Sigmoid colon (tissue), 7 donors: ENCODE measurements around the gene PRDM13. TPM values are rescaled to one million over a fixed set of nuclear protein-coding genes. Genes with fewer than 3 reads are reported as not detected.
A peak's percentile ranks its signal among the peaks of the same experiment; 100 is the strongest.
"Not testable (repeated sequence)": the region's sequence is repeated elsewhere in the genome, so short reads cannot be mapped to it uniquely, and the experiment has no call there.

Experiments used
- DNase-seq: peaks from one replicate; pipeline ENCODE4 v3.0.0-alpha.2; 2019
- H3K27ac ChIP-seq, 4 donors: fragments of 200-600 bp; sonication (generic); one replicate each; pipeline ENCODE4 v1.5.1; 2016 to 2019; ENCODE audit warnings: mild to moderate bottlenecking in 1 of 4
- H3K27me3 ChIP-seq, 3 donors: fragments of 200-600 bp; sonication (generic); one replicate each; pipeline ENCODE4 v1.5.1; 2019; ENCODE audit warnings: mild to moderate bottlenecking in 1 of 3
- H3K36me3 ChIP-seq, 4 donors: fragments of 200-600 bp; sonication (generic); one replicate each; pipeline ENCODE4 v1.5.1; 2016 to 2019
- H3K4me1 ChIP-seq, 4 donors: fragments of 200-600 bp; sonication (generic); one replicate each; pipeline ENCODE4 v1.5.1; 2017 to 2019
- H3K4me3 ChIP-seq, 4 donors: fragments of 200-600 bp; sonication (generic); one replicate each; pipeline ENCODE4 v1.5.1; 2017 to 2019; ENCODE audit warnings: mild to moderate bottlenecking in 2 of 4, moderate library complexity in 1 of 4
- H3K9me3 ChIP-seq, 4 donors: fragments of 200-600 bp in 3 of 4; sonication (generic) in 3 of 4; one replicate each; pipeline versions ENCODE4 v1.5.1 to v1.6.1; 2013 to 2019
- EP300 ChIP-seq, 4 donors: sonication (generic); formaldehyde crosslinking; IDR thresholded peaks; one replicate each; pipeline ENCODE4 v1.6.1; 2017; ENCODE audit warnings: antibody characterized with exemption in 4 of 4
- POLR2A ChIP-seq, 2 donors: fragments of 450-650 bp; IDR thresholded peaks; one replicate each; pipeline ENCODE4 v1.6.1; 2016; ENCODE audit warnings: antibody characterized with exemption in 2 of 2, mild to moderate bottlenecking in 2 of 2, moderate library complexity in 2 of 2
- POLR2AphosphoS5 ChIP-seq, 4 donors: sonication (generic); formaldehyde crosslinking; IDR thresholded peaks; one replicate each; pipeline ENCODE4 v1.6.1; 2017; ENCODE audit warnings: antibody characterized with exemption in 4 of 4
- whole genome bisulfite sequencing, 2 donors: extraction: QIAGEN DNeasy Blood & Tissue Kit; methylation state at CpG; one replicate each; pipeline ENCODE4 v1.1.7; 2013; 5-methylcytosine and 5-hydroxymethylcytosine counted together
- intact Hi-C: fragments of 100-400 bp; cut with DNase I; formaldehyde crosslinking; loops from one replicate; pipeline ENCODE4 v1.15.1; 2023
- polyA plus RNA-seq, 3 donors: library from polyadenylated mRNA; stranded (reverse); fragments of 200-250 nt; gene quantifications; one replicate each; pipeline ENCODE4 v1.2.3, GENCODE V29; 2013
- total RNA-seq, 4 donors: library from RNA; depleted of rRNA; stranded (reverse); fragments of >200 nt; gene quantifications; one replicate each; pipeline ENCODE4 v1.1.0, GENCODE V29; 2016
- TF ChIP-seq, protein P1 (sequence below), 4 experiments: fragments of 450-650 bp in 3 of 4; fragments of 200-600 bp in 1 of 4; IDR thresholded peaks; one replicate each; pipeline ENCODE4 v1.5.1; 2016 to 2019; ENCODE audit warnings: antibody characterized with exemption in 4 of 4, mild to moderate bottlenecking in 3 of 4, moderate library complexity in 2 of 4
- donor health status: healthy with polysubstance abuse.
- donor health status: Bipolar disorder and iron deficiency.
- donor health status: healthy.

PRDM13 gene
- total and polyA plus RNA-seq, 7 donors: not detected

DNA sequence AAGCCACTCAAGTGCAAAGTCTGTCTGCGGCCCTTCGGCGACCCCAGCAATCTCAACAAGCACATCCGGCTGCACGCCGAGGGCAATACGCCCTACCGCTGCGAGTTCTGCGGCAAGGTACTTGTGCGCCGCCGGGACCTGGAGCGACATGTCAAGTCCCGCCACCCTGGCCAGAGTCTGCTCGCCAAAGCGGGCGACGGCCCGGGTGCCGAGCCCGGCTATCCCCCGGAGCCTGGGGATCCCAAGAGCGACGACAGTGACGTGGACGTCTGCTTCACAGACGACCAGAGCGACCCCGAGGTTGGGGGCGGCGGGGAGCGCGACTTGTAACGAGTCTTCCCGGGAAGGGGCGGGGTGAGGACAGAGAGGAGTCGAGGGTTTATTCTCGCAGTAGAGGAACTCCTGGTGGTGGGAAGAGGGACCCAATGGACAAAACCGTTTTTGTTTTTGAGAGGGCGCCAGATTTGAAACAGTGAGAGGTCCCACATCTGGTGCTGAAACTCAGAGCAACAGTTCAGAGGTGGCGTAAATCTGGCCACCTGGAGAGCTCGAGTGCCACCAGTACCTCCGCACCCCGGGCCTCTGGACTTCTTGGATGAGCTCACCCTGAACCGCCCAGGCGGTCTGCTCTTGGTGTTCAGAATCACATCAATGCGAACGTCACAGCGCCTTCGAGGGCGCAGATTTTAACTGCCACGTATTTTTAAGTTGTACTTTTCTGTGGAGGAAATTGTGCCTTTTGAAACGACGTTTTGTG, 8.0 kb downstream of the PRDM13 start:
- intact Hi-C loops: loop anchor here (5.0 kb wide), 1 partner anchor 97 kb away; the partner anchor contains the start of gene USP45
- Histone ChIP-seq H3K4me3 (peak overlapping the region in 3 of 4 donors; percentile 45 to 53 (median 51)), H3K9me3 (no peaks in the 10 kb centered on the region), H3K36me3 (no peaks in the 10 kb centered on the region), H3K27ac (no peak overlapping the region), H3K27me3 (peaks cover 38 to 100% (median 98%) of the 10 kb centered on the region in 3 donors), H3K4me1 (peaks cover 0 to 34% (median 27%) of the 10 kb centered on the region in 4 donors)
- TF ChIP-seq, protein P1, sequence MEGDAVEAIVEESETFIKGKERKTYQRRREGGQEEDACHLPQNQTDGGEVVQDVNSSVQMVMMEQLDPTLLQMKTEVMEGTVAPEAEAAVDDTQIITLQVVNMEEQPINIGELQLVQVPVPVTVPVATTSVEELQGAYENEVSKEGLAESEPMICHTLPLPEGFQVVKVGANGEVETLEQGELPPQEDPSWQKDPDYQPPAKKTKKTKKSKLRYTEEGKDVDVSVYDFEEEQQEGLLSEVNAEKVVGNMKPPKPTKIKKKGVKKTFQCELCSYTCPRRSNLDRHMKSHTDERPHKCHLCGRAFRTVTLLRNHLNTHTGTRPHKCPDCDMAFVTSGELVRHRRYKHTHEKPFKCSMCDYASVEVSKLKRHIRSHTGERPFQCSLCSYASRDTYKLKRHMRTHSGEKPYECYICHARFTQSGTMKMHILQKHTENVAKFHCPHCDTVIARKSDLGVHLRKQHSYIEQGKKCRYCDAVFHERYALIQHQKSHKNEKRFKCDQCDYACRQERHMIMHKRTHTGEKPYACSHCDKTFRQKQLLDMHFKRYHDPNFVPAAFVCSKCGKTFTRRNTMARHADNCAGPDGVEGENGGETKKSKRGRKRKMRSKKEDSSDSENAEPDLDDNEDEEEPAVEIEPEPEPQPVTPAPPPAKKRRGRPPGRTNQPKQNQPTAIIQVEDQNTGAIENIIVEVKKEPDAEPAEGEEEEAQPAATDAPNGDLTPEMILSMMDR (IDR thresholded peaks at IDR 0.05): no peak
- TF ChIP-seq POLR2A (IDR thresholded peaks at IDR 0.05): no peak
- TF ChIP-seq EP300 (IDR thresholded peaks at IDR 0.05): no peak
- no peak for TF ChIP-seq POLR2AphosphoS5 (IDR thresholded peaks at IDR 0.05)
- WGBS, 2 donors: 3 to 5% methylated on average over 55 of the region's 55 CpGs
- no peak for DNase-seq

DNA sequence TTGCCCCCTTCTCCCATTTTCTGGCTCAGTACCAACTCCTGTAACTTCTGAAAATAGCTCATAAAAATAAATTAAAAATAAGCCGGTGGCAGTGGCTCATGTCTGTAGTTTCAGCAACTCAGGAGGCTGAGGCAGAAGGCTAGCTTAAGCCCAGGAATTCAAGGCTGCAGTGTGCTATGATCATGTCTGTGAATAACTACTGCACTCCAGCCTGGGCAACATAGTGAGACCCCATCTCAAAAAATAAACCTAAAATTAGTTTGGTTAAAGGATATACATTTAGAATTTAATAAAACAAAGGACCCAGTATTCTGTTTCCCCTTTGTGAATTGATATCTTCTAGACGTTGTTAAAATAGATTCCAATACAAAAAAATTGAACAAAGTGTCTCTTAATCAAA, 10.5 kb downstream of the PRDM13 start:
- DNase-seq: no peak
- Histone ChIP-seq H3K4me1 (peaks cover 0 to 34% (median 27%) of the 10 kb centered on the region in 4 donors), H3K27ac (no peak overlapping the region), H3K9me3 (no peaks in the 10 kb centered on the region), H3K27me3 (peaks cover 36 to 97% (median 91%) of the 10 kb centered on the region in 3 donors), H3K36me3 (no peaks in the 10 kb centered on the region), H3K4me3 (no peak overlapping the region)
- no peak for TF ChIP-seq POLR2A (IDR thresholded peaks at IDR 0.05)
- no peak for TF ChIP-seq POLR2AphosphoS5 (IDR thresholded peaks at IDR 0.05)
- TF ChIP-seq, protein P1 (IDR thresholded peaks at IDR 0.05): no peak
- TF ChIP-seq EP300 (IDR thresholded peaks at IDR 0.05): no peak
- intact Hi-C loops: no loop called here
- 45 to 63% methylated on average over 2 of the region's 2 CpGs for WGBS, 2 donors

DNA sequence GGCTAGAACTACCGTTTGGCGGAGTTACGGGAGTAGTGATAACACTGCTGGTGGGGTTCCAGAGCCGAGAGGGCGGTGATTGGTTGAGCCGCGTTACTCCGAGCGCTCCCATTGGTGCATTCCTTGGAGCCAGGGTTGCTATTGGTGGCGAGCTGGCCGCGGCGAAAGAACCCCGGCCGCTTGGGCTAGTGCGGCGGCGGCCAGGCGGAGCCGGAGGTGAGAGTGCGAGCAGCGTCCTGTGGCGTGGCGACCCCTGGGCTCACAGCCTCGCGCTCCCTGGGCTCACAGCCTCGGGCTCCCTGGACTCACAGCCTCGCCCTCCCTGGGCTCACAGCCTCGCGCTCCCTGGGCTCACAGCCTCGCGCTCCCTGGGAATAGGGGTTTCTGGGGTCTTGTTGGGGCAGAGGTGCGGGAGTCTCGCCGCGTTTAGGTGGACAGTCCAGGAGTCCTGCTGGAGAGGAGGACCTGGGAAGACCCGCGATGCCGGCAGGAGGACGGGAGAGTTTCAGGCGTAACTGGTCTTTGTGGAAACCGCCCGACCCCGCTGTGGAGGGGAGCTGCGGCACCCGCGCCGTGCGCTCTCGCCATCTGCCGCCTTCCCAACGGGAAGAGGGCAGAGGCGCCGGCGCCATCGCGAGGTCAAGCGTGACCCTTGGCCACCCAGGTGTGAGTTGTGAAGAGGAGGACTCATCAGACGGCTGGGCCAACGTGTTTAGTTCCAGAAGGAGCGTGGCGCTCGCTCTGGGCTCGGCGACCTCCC, 12.2 kb downstream of the PRDM13 start:
- Histone ChIP-seq H3K27ac (no peak overlapping the region), H3K4me1 (peaks cover 0 to 21% (median 16%) of the 10 kb centered on the region in 4 donors), H3K27me3 (peaks cover 21 to 93% (median 74%) of the 10 kb centered on the region in 3 donors), H3K4me3 (no peak overlapping the region), H3K36me3 (no peaks in the 10 kb centered on the region), H3K9me3 (no peaks in the 10 kb centered on the region)
- DNase-seq: no peak
- intact Hi-C loops: no loop called here
- TF ChIP-seq, protein P1 (IDR thresholded peaks at IDR 0.05): no peak
- no peak for TF ChIP-seq POLR2AphosphoS5 (IDR thresholded peaks at IDR 0.05)
- no peak for TF ChIP-seq POLR2A (IDR thresholded peaks at IDR 0.05)
- no peak for TF ChIP-seq EP300 (IDR thresholded peaks at IDR 0.05)
- 10 to 28% methylated on average over 65 of the region's 65 CpGs for WGBS, 2 donors

DNA sequence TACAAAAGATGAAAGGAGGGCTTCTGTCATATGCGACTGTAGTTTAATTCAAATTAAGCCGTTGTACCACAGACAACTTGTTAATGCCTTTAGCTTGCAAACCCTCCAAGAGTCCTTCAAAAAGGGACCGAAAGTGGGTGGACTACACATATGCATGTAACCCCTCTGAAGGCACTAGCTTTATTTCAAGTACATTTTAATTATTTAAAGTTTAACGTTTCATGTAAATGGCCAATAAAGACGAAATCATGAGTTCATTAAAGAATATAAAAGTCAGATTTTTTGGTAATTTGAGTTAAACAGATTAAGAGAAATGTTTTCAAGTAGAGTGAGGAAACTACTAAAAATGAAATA, 12.8 kb downstream of the PRDM13 start:
- intact Hi-C loops: no loop called here

DNA sequence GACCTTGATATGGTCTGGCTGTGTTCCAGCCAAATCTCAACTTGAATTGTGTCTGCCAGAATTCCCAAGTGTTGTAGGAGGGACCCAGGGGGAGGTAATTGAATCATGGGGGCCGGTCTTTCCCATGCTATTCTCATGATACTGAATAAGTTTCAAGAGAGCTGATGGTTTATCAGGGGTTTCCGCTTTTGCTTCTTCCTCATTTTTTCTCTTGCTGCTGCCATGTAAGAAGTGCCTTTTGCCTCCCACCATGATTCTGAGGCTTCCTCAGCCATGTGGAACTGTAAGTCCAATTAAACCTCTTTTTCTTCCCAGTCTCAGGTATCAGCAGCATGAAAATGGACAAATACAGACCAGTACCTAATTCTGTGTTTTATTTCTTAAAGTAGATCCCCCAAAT, 15.4 kb downstream of the PRDM13 start:
- H3K36me3 ChIP-seq, intact Hi-C loops, H3K9me3 ChIP-seq, DNase-seq, H3K4me1 ChIP-seq, H3K27ac ChIP-seq, H3K4me3 ChIP-seq: not testable (repeated sequence)
- 82 to 93% methylated on average over 2 of the region's 2 CpGs for WGBS, 2 donors
- peaks cover 10 to 65% (median 42%) of the 10 kb centered on the region in 3 donors for H3K27me3 ChIP-seq

More for the DNA sequence above, 12.8 kb downstream of the PRDM13 start:
- Histone ChIP-seq H3K4me3 (no peak overlapping the region), H3K27ac (no peak overlapping the region), H3K4me1 (peaks cover 0 to 15% (median 10%) of the 10 kb centered on the region in 4 donors), H3K36me3 (no peaks in the 10 kb centered on the region), H3K9me3 (no peaks in the 10 kb centered on the region), H3K27me3 (peaks cover 16 to 87% (median 68%) of the 10 kb centered on the region in 3 donors)
- WGBS, 2 donors: 19 to 25% methylated on average over 5 of the region's 5 CpGs
- TF ChIP-seq, protein P1 (IDR thresholded peaks at IDR 0.05): no peak
- no peak for TF ChIP-seq POLR2AphosphoS5 (IDR thresholded peaks at IDR 0.05)
- TF ChIP-seq EP300 (IDR thresholded peaks at IDR 0.05): no peak
- TF ChIP-seq POLR2A (IDR thresholded peaks at IDR 0.05): no peak
- DNase-seq: no peak
